CD4-positive, alpha-beta T cell (primary cell): Measurements from ENCODE around the gene TUBGCP4. TPM values are rescaled to one million over a fixed set of nuclear protein-coding genes. Genes with fewer than 3 reads are reported as not detected.

ENCODE experiments used
- ATAC-seq: fragments of 200-7000 bp; cut with Tn5 transposase; one replicate; pipeline ENCODE4 v1.10.0; 2022; ENCODE audit warnings: mild to moderate bottlenecking; ENCODE audit not compliant: poor library complexity
- CTCF ChIA-PET: fragments of 350-600 bp; sonication (Branson Sonifier 250); formaldehyde crosslinking; loops from one replicate; lab custom pipeline; 2021; ENCODE audit warnings: antibody characterized with exemption, inconsistent platforms; lab: Charles Lee
- POLR2A ChIA-PET: fragments of 350-600 bp; sonication (Branson Sonifier 250); formaldehyde crosslinking; loops from one replicate; lab custom pipeline; 2021; ENCODE audit warnings: antibody characterized with exemption, inconsistent platforms; lab: Charles Lee
- DNase-seq, 14 experiments: peaks; one replicate each; pipeline ENCODE4 v3.0.0-alpha.2; 2013 to 2020; ENCODE audit warnings: mixed read lengths in 2 of 14
- H3K27ac ChIP-seq, 2 donors: one replicate each; pipeline versions ENCODE4 v1.5.1 to v1.7.0; 2013; ENCODE audit warnings: low read length in 2 of 2, low read depth in 1 of 2, mild to moderate bottlenecking in 1 of 2
- H3K27me3 ChIP-seq, 2 experiments: 1 replicate in 1 of 2; 2 replicates in 1 of 2; pipeline versions ENCODE4 v1.6.1 to v1.7.0; 2013; ENCODE audit warnings: low read length in 2 of 2, control low read depth in 1 of 2, mild to moderate bottlenecking in 1 of 2, moderate library complexity in 1 of 2; ENCODE audit not compliant: insufficient read depth in 2 of 2, control insufficient read depth in 1 of 2
- H3K36me3 ChIP-seq: one replicate; pipeline ENCODE4 v1.6.1; 2013; ENCODE audit warnings: low read length, control low read depth; ENCODE audit not compliant: insufficient read depth
- H3K4me1 ChIP-seq: one replicate; pipeline ENCODE4 v1.6.1; 2013; ENCODE audit warnings: low read length, control low read depth; ENCODE audit not compliant: insufficient read depth
- H3K4me3 ChIP-seq: one replicate; pipeline ENCODE4 v1.5.1; 2013; ENCODE audit warnings: mild to moderate bottlenecking, low read length, moderate library complexity
- H3K9me3 ChIP-seq, 2 experiments: 1 replicate in 1 of 2; 2 replicates in 1 of 2; pipeline versions ENCODE4 v1.6.1 to v1.7.0; 2013; ENCODE audit warnings: low read length in 2 of 2, mild to moderate bottlenecking in 2 of 2, control low read depth in 1 of 2, moderate library complexity in 1 of 2; ENCODE audit not compliant: control insufficient read depth in 1 of 2, insufficient read depth in 1 of 2
- H3K27ac Mint-ChIP-seq: one replicate; pipeline ENCODE4 v1.8.0; 2020; ENCODE audit warnings: mixed read lengths
- H3K27me3 Mint-ChIP-seq: one replicate; pipeline ENCODE4 v1.8.0; 2021; ENCODE audit warnings: mixed read lengths
- H3K36me3 Mint-ChIP-seq: one replicate; pipeline ENCODE4 v1.8.0; 2021; ENCODE audit warnings: low read depth, mixed read lengths
- H3K4me1 Mint-ChIP-seq: one replicate; pipeline ENCODE4 v1.8.0; 2021; ENCODE audit warnings: low read depth, mixed read lengths
- H3K4me3 Mint-ChIP-seq: one replicate; pipeline ENCODE4 v1.8.0; 2020; ENCODE audit warnings: mild to moderate bottlenecking, mixed read lengths
- H3K9me3 Mint-ChIP-seq: one replicate; pipeline ENCODE4 v1.8.0; 2020; ENCODE audit warnings: mixed read lengths
- intact Hi-C, 2 experiments: fragments of 100-400 bp; cut with DNase I in 1 of 2; cut with micrococcal nuclease in 1 of 2; formaldehyde crosslinking; loops; one replicate each; pipeline versions ENCODE4 v1.15.1 to v1.9.0; 2023 to 2025; cut with DNase I, micrococcal nuclease
- polyA plus RNA-seq, 2 donors: library from polyadenylated mRNA; unstranded; fragments of 120-200 nt; gene quantifications; one replicate each; pipeline ENCODE4 v1.2.1, GENCODE V29; 2013
- total RNA-seq, 174 experiments: library from RNA in 2 of 174; stranded (reverse) in 2 of 174; gene quantifications; one replicate each; pipeline ENCODE4 v1.2.3 and lab custom pipeline; 2021 to 2026
- TF ChIP-seq, protein P1 (sequence below): fragments of 200-600 bp; IDR thresholded peaks from one replicate; pipeline ENCODE4 v1.8.0; 2022; ENCODE audit warnings: antibody characterized with exemption, mild to moderate bottlenecking

The TUBGCP4 gene
- total RNA-seq, result 1 to 10 TPM; 4.1 to 5.9 TPM
- polyA plus RNA-seq (2013, experiment 1 of 2), result 9.8 TPM
- polyA plus RNA-seq (2013, experiment 2 of 2), result 12.7 TPM
- total RNA-seq (lab: John Stamatoyannopoulos, UW), result 5.8 to 66.8 (median 21.3) reads per million in 172 experiments

DNA sequence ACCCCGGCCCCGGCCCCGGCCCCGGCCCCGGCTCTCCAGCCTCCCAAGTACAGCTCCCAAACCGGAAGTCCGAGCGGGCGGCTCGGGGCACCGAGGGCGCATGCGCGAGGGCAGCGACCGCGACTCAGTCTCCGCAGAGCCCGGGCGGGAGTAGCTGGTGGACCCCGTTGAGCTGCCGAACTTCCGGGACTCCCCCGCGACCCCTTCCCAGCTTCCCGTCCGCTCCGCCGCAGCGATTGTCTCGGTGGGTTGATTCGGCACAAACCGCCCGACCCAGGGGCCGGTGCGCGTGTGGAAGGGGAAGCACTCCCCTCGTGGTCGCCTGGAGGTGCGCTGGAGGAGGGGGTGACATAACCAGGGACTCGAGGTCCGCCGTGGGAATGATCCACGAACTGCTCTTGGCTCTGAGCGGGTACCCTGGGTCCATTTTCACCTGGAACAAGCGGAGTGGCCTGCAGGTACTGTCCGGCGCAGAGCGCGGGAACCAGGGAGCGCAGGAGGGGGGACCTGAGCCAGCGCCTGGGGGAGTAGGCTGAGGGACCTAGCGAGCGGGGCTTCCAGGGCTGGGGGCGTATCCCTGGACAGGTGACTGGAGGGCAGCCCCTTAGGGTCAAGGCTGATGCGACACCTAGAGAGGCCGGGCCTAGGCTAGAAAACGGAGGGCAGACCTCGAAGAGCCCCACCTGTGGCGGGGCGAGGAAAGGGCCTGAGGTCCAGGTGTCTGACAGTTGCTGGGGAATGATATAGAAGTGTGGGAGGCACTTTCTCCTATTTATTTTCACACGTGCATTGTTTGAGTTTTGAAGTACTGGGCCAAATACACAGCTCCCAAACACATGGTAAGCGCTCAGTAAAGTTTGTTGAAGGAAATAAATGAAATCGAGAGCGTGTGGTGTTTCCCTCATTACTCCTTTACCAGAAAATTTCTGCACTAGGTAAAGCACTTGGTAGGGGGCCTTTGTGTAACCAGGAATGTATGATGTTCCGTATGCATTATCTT, at the start of gene TUBGCP4, which contains the start of gene ZSCAN29:
Gene TUBGCP4, plus strand, starts transcription at position 127 of the 1,000 bp plus-strand sequence. Its CDS starts 254 bp downstream, at position 381.
Gene ZSCAN29, minus strand, starts transcription at position 69 of the 1,000 bp plus-strand sequence. CDS start 1,130 bp downstream, outside the sequence.
- CTCF ChIA-PET, result interaction anchor here (1.2 to 1.3 kb wide), 3 partner anchors 9 to 25 kb away, joined by 3 to 4 read pairs (median 3); no protein-coding TSS in a partner anchor
- intact Hi-C loops, result loop anchor here (2.0 to 5.0 kb wide), 2 partner anchors 39 to 40 kb away; partner anchors contain the start of gene LCMT2 (in 2 of the 2)
- H3K36me3 ChIP-seq, result peaks cover 17% of the 10 kb centered on the region
- H3K27ac ChIP-seq, result peak within 1 kb of the TSS; percentile 36 to 46
- H3K4me3 Mint-ChIP-seq, result peak within 1 kb of the TSS; percentile 91
- ATAC-seq, result peak; percentile 69
- DNase-seq, result peak; percentile 36 to 86 (median 64)
- H3K9me3 ChIP-seq, result peaks cover 2 to 4% of the 10 kb centered on the region in 2 experiments
- no peaks in the 10 kb centered on the region for H3K27me3 ChIP-seq
- peaks cover 35% of the 10 kb centered on the region for H3K4me1 ChIP-seq
- POLR2A ChIA-PET, result interaction anchor here (0.6 to 4.4 kb wide), 9 partner anchors 7 to 1098 kb away, joined by 3 to 22 read pairs (median 3); partner anchors contain the start of genes GANC and TMEM87A
- H3K4me3 ChIP-seq, result peak within 1 kb of the TSS; percentile 90
- H3K4me1 Mint-ChIP-seq, result peaks cover 57% of the 10 kb centered on the region
- TF ChIP-seq, protein P1, sequence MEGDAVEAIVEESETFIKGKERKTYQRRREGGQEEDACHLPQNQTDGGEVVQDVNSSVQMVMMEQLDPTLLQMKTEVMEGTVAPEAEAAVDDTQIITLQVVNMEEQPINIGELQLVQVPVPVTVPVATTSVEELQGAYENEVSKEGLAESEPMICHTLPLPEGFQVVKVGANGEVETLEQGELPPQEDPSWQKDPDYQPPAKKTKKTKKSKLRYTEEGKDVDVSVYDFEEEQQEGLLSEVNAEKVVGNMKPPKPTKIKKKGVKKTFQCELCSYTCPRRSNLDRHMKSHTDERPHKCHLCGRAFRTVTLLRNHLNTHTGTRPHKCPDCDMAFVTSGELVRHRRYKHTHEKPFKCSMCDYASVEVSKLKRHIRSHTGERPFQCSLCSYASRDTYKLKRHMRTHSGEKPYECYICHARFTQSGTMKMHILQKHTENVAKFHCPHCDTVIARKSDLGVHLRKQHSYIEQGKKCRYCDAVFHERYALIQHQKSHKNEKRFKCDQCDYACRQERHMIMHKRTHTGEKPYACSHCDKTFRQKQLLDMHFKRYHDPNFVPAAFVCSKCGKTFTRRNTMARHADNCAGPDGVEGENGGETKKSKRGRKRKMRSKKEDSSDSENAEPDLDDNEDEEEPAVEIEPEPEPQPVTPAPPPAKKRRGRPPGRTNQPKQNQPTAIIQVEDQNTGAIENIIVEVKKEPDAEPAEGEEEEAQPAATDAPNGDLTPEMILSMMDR, result peak; percentile 70
- H3K27ac Mint-ChIP-seq, result peak within 1 kb of the TSS; percentile 74
- peaks cover 14% of the 10 kb centered on the region for H3K9me3 Mint-ChIP-seq
- H3K27me3 Mint-ChIP-seq, result no peaks in the 10 kb centered on the region
- peaks cover 59% of the 10 kb centered on the region for H3K36me3 Mint-ChIP-seq

DNA sequence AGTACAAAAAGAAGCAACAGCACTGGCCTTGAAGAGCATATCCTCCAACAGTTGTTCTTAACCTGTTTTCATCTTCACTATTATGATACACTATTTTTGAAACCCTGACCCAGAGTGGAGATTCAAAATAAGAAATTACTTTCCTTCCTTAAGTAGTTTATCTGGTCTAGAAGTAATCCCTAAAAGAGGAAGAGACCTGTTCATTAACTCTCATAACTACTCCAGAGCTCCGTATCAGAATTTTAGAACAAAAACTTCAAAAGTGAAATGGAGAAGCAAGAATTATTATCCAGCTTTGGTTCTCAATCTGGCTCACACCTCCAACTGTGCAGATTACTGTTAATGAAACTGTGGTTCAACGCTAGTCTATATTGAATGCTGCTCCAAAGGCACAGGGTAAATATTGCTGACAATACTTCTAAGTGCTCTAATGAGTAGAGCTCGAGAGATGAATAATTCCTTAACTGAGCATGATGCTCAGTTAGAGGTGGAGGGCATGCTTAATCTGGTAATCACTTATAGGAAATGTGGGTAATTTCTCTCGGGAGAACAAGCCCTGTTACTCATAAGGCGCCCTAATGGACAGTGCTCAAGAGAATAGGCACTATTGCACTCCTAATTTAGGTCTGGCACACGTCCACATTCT, 45.7 kb upstream of the TUBGCP4 start:
- Mint-ChIP-seq H3K27me3 (peaks cover under 1% of the 10 kb centered on the region), H3K4me1 (peaks cover 29% of the 10 kb centered on the region), H3K27ac (no peak overlapping the region), H3K36me3 (peaks cover 19% of the 10 kb centered on the region), H3K9me3 (no peaks in the 10 kb centered on the region), H3K4me3 (no peak overlapping the region)
- Histone ChIP-seq H3K9me3 (no peaks in the 10 kb centered on the region), H3K27ac (no peak overlapping the region), H3K36me3 (no peaks in the 10 kb centered on the region), H3K4me3 (no peak overlapping the region), H3K4me1 (peaks cover 17% of the 10 kb centered on the region), H3K27me3 (no peaks in the 10 kb centered on the region)
- DNase-seq (no peak), ATAC-seq (no peak)
- CTCF ChIA-PET, result interaction anchor here (0.7 kb wide), 1 partner anchor 1254 kb away, joined by 3 read pairs; no protein-coding TSS in a partner anchor
- intact Hi-C loops, result no loop called here
- POLR2A ChIA-PET, result no interaction called here
- TF ChIP-seq, protein P1, result no peak
